ENCODE data around the gene PHYHD1.
"Not testable (repeated sequence)": the region's sequence is repeated elsewhere in the genome, so short reads cannot be mapped to it uniquely, and the experiment has no call there.

PHYHD1 gene

DNA sequence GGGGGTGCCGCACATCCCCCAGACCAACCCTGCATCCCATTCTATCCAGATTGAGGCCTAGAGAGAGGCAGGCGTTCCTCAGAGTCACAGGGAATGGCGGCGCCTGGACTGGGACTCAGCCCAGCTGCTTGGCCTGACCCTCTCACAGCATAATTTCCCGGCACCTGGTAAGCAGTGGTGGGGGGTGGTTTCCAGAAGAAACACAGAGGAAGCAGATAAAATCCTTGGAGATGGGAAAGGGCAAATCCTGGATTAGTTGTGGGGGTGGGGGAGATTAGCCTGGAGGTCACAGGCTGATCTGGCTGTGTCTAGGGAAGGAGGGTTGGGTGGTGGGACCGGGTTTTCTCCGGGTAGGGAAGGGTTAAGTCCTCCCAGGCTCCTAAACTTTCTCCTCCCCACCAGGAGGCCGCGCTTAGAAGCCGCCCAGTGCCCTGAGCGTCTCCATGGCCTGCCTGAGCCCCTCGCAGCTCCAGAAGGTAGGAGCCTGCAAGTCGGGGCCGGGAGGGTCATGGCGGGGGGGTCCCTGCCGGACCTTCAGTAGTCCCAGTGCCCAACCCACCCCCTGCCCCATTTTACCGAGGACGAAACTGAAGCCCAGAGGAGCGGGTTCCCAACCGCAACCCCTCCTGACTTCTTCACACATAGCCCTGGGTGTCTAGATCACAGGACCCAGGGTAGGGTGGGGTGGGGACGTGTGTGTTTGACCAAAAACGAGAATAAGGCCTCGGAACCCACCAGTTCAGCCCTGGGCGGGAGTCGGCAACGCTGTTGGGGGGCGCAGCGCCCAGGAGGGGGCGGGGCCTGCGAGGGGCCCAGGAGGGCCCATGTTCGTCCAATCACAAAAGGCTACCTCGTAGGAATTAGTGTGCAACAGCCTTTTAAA, 1.3 kb downstream of the PHYHD1 start:
- DNase-seq (ENCODE audit: low spot score) = no peak

DNA sequence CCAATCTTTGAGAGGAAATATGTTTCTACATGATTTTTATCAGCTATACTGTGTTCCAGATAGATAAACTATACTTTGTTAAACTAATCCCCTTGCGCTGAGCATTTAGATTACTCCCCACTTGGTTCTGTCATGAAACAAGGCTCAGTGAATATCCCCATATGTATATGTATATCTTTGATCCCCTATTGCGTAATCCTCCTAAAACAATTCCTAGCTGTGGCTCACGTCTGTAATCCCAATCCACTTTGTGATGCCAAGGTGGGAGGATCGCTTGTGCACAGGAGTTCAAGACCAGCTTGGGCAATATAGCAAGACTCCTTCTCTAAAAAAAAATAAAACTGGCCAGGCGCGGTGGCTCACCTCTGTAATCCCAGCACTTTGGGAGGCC, 2.7 kb downstream of the PHYHD1 start:
- DNase-seq (ENCODE audit: low spot score) = no peak

DNA sequence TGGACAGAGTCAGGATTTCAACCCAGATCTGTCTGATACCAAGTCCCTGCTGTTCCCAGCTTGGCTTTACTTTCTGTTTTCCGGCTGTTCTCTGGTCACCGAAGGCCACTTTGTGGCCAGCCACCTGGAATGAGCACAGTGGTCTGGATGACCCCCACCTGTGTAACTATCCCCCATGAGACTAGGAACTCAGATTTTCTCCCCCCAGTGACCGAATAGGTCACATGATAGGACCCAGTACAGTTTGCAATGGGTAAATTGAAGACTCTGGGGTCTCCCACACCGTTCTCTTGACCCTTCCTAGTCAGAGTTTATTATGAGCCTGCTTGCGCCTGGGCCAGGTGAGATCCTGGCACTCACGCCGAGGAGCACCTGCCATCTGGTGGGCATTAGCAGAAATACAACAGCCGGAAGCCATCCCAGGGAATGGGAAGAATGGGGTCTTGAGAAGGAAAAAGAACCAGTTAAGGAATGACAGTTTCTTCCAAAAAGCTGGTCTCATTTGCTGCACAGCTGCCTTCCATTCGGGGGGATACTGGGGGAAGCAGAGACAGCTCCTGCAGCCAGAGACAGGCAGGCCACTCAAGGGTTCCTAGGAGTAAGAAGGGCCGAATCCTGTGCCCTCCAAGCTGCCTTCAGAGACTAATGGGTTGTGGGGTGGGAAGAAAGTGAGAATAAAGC, 7.1 kb downstream of the PHYHD1 start:
- peak; percentile 63 for DNase-seq (ENCODE audit: low spot score)

DNA sequence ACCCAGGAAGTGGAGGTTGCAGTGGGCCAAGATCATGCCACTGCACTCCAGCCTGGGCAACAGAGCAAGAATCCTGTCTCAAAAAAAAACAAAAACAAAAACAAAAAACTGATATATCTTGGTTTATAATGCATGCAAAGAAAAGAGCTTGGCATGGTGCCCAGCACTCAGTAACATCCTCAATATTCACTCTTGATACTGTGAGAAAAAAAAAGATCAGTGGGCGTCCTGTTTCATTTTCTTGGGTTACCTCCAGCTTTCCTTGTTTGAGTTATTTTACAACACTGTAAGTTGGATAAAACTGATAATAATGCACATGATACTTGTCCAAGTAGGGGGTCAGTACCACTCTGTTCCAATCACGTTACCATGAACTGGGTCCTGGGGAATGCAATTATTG, 7.8 kb downstream of the PHYHD1 start:
- no peak for DNase-seq (ENCODE audit: low spot score)

DNA sequence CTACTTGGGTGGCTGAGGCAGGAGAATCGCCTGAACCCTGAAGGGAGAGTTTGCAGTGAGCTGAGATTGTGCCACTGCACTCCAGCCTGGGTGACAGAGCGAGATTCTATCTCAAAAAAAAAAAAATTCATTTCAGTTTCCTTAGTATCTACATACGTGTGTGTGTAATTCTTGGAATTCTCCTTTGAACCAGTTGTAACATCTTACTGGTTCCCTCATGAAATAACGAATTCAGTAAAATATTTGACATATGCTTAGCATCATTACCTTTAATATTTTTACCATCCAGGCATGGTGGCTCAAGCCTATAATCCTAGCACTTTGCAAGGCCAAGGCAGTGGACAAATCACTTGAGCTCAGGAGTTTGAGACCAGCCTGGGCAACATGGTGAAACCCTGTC, 8.8 kb downstream of the PHYHD1 start:
- DNase-seq (ENCODE audit: low spot score) = no peak

DNA sequence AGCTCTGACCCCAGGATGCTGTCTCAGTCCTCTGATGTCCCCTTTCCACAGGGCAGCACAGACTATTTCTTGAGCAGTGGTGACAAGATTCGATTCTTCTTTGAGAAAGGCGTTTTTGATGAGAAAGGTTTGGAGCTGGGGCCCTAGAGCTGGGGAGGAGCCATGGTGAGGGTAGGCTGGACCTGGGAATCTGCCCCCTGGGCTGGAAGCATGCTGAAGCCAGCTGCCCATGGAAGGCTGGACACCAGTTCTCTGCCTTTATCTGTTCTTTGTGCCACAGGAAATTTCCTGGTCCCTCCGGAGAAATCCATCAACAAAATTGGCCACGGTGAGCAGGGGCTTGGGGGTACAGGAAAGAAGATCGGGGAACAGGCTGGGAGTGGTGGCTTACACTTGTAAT, 12.9 kb downstream of the PHYHD1 start:
- no peak for DNase-seq (ENCODE audit: low spot score)

DNA sequence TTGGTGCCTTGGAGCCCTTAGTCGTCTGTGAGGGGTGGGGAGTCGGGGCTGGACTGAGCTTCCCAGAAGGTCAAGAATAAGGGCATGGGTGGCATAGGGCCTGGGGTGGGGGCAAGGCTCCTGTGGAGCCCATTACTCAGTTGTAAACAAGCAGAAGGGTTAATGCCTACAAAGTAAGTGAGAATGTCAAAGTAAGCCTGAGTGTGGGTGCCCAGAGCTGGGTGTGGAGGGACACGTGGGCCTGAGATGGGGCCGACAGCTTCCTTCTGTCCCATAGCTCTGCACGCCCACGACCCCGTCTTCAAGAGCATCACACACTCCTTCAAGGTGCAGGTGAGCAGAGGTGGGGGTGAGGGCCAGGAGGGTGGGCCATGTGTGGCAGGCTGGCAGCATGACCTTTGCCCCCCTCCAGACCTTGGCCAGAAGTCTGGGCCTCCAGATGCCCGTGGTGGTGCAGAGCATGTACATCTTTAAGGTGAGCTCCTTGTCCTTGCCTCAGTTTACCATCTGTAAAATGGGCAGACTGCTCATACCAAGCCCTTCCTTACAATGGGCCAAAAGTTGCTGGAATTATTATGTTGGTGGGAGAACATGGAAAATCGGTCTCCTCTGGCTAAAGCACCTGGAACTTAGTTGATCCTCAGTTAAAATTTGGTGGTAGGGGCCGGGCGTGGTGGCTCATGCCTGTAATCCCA, 15.5 kb downstream of the PHYHD1 start:
- DNase-seq (ENCODE audit: low spot score) = no peak

DNA sequence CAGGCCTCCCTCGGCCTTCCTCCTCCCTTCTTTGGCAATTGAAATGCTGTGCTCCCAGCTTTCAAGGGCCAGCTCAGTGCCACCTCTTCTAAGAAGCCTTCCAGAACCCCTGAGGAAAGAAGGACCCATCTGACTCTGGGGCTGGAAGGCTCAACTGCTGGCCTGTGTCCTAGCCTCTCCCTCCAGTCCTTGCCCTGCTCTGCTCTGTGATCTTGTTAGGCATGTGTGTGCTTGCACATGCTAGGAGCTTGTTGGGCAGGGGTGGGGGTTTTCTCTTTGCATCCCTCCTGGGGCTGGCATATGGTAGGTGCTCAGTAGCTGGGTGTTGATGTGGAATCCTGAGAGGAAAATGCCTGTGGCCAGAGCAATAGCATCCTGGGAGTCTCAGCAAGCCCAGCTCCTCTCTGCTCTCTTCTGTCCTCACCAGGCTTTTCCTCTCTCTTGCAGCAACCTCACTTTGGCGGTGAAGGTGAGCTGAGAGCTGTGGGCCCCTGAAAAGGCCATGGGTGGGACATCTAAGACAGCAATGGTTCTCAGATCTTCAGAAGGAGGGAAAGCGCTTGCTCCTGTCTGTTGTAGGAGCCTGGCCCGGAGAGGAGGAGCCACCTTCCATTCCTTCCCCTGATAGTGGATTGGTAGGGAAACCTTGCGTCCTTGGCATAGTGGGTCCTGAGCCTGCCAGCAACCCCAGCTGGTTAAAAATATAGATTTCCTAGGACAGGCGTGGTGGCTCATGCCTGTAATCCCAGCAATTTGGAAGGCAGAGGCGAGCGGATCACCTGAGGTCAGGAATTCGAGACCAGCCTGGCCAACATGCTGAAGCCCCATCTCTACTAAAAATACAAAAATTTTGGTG, 16.8 kb downstream of the PHYHD1 start:
- no peak for DNase-seq (ENCODE audit: low spot score)

DNA sequence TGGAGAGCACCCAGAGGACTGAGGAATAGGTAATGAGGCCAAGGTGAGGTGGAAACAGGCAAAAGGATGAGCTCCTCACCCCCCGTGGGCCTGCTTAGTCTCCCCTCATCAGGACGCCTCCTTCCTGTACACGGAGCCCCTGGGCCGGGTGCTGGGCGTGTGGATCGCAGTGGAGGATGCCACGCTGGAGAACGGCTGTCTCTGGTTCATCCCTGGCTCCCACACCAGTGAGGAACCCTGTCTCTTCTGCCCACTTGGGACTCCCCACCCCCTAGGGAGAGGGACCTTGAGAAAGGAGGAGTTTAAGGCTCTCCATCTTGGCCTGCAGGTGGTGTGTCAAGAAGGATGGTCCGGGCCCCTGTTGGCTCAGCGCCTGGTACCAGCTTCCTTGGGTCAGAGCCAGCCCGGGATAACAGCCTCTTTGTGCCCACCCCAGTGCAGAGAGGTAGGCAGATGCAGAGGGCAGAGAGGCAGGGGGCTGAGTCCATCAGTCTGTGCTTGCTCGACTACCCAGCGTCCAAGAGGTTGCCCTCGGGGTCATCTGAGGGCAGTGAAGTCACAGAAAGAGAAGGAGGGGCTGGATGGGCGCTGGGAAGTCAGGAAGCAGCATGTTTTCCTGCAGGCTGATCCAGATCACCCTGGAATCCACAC, 19.6 kb downstream of the PHYHD1 start:
- no peak for DNase-seq (ENCODE audit: low spot score)

DNA sequence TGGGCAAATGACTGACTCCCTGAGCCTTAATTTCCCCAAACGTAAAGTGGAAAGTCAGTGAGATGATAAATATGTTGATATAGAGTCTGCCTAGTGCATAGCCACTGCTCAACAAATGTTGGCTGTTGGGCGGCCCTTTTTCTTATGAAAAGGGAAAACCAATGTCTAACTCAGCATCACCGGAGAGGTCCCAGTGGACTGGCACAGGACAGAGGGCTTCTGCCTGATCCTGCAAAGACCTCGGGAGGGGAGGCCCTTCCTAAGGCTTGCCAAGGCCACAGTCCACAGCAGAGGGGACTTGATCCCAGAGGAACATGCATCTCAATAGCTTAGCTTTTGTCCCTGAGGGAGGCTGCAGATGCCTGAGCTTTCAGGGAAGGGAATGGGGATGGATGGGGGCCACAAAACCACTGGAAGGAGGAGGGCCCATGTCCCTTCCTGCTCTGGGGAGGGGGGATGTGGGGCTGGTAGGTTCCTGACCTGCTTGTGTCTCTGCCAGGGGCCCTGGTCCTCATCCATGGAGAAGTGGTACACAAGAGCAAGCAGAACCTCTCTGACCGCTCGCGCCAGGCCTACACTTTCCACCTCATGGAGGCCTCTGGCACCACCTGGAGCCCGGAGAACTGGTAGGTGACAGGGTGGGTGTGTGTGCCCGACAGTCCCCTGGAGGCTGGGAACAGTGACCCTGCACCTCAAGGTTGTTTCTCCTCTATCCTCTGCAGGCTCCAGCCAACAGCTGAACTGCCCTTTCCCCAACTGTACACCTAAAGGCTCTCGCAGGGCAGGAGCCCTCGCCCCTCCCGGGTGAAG, 20.4 kb downstream of the PHYHD1 start:
- DNase-seq (ENCODE audit: low spot score) = no peak

DNA sequence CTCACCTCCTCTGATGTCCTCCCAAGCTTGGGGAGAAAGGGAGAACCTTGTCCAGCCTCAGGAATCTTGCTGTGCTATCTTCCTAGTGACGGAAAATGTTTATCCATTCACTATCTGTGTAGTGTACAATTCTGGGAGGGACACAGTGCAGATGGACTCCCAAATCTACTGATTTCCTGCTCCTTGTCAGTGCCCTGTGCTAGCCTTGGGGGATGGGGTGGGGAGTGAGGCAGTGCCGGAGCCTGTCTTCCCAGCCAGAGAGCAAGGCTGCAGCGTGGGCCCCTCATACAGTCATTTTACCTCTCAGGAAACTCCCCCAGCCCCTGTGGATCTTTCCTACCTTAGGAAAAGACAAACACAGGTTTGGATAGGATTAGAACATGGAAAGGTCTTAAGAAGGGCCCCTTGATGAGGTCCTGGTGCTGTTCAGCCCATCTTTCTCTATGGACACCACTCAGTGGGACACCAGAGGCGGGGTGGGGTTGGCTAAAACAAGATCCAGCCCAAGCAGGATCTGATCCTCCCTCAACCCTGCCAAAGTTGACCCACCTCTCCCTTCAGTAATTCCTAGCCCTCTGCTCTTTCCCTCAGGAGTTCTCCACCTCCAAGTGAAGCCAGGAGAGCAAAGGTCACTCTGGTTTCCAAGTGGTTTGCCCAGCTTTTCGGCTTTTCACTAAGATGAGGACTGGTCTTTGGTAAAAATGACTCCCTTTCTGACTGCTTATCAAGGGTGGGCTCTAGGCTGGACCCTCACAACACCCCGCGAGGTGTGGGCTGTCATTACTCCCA, 23.2 kb downstream of the PHYHD1 start:
- DNase-seq (ENCODE audit: low spot score) = no peak

DNA sequence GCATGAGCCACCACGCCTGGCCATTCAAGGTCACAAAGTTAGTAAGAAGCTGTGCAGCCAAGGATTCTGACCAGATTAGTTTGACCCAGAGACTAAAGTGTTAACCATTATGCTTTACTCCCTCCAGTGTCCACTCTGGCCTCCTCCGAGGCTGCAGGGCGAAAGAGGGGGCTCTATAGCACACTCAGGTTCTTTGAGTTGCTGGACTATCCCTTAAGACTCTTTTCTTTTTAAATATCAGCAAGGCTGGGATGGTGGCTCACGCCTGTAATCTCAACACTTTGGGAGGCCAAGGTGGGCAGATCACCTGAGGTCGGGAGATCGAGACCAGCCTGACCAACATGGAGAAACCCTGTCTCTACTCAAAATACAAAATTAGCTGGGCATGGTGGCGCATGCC, 24.2 kb downstream of the PHYHD1 start:
- not testable (repeated sequence) for DNase-seq (ENCODE audit: low spot score)

DNA sequence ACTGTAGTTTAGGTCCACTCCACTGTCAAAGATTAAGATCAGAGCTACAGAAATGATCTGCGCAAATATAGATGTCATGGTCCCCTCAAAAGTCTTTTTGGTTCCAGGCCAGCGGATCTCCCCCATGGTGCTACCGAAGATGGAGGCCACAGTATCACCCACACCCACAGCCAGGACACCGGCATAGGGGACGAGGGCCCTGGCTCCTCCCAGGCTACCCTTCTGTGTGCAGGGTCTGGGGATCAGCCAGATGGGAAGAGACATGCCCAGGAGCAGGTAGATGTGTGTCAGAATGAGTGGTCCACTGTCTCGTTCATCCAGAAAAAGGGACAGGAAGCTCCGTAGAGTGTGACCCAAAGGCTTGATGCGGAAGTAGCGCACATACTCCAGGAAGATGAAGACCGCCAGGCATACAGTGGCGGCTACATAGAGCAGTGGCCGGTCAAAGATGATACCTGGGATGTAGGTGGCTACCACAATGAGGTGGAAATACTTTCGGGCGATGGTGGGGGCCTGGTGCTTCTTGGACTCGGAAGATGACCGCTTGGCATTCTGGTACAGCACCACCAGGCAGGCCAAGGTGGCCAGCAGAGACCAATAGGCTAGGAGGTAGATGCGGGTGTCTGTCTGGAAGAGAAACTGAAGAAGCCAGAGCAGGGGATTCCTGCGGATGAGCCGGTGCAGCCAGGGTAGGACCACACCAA, 25.2 kb downstream of the PHYHD1 start:
- no peak for DNase-seq (ENCODE audit: low spot score)

DNA sequence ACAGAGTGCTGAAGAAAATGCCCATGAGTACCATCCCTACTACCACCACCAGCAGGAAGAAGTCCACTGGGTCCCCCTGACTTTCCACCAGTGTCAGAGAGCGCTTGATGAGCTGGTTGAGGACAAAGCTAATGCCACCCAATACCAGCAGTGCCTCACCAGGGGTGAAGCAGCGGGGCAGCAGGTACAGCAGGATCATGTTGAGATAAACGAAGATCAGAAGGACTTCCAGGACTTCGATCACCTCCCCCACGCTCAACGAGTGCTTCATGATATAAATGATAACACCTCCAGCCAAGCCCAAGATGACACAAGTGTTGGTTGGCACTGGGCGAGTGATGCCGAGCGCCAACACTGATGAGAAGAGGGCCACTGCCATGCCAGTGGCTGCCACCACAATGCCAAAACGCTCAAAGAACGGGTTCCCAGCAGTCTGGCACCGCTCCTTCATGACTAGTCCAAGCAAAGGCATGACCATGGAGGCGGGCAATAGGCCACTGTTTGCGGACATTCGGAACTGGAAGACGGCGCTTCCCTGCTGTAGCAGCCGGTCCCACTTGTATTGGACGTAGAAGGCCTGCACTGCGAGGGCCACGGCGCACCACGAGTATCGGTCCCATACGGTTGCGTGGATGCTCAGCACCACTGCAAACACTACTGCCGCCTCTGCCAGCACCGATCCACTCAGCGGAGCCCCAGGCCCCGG, 25.9 kb downstream of the PHYHD1 start:
- DNase-seq (ENCODE audit: low spot score) = peak; percentile 57

DNA sequence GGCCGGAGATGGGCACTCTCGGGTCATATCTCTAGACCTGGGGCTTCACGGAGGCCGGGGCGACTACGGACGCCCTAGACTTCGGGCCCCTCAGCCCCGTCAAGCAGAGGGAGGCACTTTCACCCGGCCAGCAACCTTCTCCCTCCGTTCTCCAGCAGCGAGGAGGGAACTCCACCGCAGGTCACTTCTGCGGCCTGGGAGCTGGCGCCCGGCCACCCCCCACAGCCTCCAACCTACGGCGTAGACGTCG, 26.4 kb downstream of the PHYHD1 start:
- DNase-seq (ENCODE audit: low spot score) = no peak

DNA sequence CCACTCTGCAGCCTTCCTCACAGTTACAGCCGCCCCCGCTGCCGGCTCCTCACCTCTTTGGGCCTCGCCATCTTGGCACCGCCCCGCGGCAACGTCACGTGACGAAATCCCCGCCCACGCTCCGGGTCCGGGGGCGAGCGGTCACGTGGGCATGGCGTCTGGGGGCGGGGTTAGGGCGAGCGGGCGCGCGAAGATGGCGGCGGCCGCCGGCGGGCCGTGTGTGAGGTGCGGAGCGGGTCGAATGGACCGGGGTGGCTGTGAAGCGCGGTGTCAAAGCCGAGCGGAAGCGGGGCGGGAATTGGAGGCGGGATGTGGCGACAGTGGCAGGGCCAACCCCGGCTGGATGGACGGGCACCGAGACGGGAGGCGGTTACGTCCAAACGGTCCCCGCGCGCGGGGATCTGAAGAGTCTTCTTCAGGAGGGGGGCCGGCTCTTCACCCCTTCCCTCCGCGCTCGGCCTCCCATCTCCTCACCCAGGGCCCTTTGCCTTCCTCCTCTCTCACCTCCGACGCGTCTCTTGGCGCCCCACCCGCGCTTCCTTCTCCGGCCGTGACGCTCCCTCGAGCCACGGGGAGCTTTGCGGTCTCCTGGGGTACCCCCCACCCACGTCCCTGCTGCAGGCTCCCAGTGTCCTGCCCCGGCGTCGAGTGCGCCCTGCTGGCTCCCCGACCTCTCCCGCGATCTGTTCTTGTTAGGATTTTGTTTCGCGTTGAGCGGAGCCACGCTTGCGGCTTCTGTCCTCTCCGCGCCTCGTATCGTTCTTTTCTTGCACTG, 26.9 kb downstream of the PHYHD1 start, which contains the start of the genes DOLK and NUP188:
Gene DOLK, minus strand, starts transcription at position 77 of the 775 bp plus-strand sequence. CDS start 300 bp downstream, outside the sequence.
Gene NUP188, plus strand, starts transcription at position 173 of the 775 bp plus-strand sequence. Its CDS starts 21 bp downstream, at position 194.
- peak; percentile 95 for DNase-seq (ENCODE audit: low spot score)

DNA sequence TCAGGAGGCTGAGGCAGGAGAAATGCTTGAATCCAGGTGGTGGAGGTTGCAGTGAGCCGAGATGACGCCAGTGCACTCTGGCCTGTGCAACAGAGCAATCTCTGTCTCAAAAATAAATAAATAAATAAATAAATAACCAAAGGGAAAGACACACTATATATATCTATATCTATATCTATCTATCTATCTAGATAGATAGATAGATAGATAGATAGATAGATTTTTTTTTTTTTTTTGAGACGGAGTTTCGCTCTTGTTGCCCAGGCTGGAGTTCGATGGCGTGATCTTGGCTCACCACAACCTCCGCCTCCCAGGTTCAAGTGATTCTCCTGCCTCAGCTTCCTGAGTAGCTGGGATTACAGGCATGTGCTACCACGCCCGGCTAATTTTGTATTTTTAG, 40.6 kb downstream of the PHYHD1 start:
- not testable (repeated sequence) for DNase-seq (ENCODE audit: low spot score)

DNA sequence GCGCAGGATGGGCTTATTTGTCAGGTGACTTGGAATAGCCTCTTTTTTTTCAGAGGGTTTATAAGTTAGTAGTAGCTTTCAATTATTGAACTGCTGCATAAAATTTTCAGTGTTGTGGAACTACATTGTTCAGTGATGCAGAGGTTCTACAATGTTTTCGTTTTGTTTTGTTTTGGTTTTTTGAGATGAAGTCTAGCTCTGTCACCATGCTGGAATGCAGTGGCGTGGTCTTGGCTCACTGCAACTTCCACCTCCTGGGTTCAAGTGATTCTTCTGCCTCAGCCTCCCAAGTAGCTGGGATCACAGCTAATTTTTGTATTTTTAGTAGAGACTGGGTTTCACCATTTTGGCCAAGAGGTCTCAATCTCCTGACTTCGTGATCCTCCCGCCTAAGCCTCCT, 48.7 kb downstream of the PHYHD1 start:
- DNase-seq (ENCODE audit: low spot score) = no peak
